Fibroblast of villous mesenchyme (primary cell): Measurements from ENCODE around the gene CPAMD8. TPM values are rescaled to one million over a fixed set of nuclear protein-coding genes. Genes with fewer than 3 reads are reported as not detected.
"Not testable (repeated sequence)": the region's sequence is repeated elsewhere in the genome, so short reads cannot be mapped to it uniquely, and the experiment has no call there.

Experiments used
- DNase-seq: peaks from one replicate; pipeline ENCODE4 v3.0.0-alpha.2; 2010; ENCODE audit warnings: low read depth
- H3K4me3 ChIP-seq: 2 replicates; pipeline ENCODE4 v1.5.1; 2011; ENCODE audit warnings: low read depth, mild to moderate bottlenecking, low read length
- CTCF ChIP-seq: IDR thresholded peaks from 2 replicates; pipeline ENCODE4 v1.5.1; 2012; ENCODE audit warnings: low read depth, mild to moderate bottlenecking, low read length; ENCODE audit not compliant: insufficient read depth
- total RNA-seq: library from RNA; depleted of rRNA; stranded (reverse); fragments of >200 nt; gene quantifications from 2 replicates; pipeline ENCODE4 v1.2.3, GENCODE V29; 2012

Gene CPAMD8
- total RNA-seq, 1 donor: 0.43 TPM

DNA sequence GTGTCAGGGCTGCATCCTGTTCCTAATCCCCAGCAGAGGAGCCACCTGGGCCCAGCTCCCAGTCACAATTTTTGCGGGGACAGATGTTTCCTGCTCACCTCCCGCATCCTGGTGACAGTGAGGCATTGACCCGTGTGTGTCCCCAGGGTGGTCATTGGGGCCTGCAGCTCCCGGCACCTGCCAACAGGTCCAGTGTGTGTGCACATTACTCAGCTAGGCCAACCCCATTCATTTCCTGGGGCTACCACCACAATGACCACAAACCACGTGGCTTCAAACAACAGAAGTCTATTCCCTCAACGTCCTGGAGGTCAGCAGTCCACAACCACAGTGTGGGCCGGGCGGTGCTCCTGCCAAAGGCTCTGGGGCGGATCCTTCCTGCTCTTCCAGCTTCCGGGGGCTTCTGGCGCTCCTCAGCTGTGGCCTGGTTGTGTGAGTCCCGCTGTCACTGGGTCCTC is 149.7 kb downstream of the CPAMD8 start:
- H3K4me3 ChIP-seq: no peak overlapping the region
- no peak for TF ChIP-seq CTCF
- no peak for DNase-seq

- no peak overlapping the region for H3K4me3 ChIP-seq
- no peak for TF ChIP-seq CTCF
- no peak for DNase-seq
These were observed 150.7 kb downstream of the CPAMD8 start for GRCh38 chr19:16875584-16876555.

DNA sequence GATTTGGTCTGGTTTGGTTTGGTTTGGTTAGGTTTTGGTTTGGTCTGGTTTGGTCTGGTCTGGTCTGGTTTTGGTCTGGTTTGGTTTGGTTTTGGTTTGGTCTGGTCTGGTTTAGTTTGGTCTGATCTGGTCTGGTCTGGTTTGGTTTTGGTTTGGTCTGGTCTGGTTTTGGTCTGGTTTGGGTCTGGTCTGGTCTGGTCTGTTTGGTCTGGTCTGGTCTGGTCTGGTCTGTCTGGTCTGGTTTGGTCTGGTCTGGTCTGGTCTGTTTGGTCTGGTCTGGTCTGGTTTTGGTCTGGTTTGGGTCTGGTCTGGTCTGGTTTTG is 151.7 kb downstream of the CPAMD8 start:
- DNase-seq, H3K4me3 ChIP-seq: not testable (repeated sequence)

DNA sequence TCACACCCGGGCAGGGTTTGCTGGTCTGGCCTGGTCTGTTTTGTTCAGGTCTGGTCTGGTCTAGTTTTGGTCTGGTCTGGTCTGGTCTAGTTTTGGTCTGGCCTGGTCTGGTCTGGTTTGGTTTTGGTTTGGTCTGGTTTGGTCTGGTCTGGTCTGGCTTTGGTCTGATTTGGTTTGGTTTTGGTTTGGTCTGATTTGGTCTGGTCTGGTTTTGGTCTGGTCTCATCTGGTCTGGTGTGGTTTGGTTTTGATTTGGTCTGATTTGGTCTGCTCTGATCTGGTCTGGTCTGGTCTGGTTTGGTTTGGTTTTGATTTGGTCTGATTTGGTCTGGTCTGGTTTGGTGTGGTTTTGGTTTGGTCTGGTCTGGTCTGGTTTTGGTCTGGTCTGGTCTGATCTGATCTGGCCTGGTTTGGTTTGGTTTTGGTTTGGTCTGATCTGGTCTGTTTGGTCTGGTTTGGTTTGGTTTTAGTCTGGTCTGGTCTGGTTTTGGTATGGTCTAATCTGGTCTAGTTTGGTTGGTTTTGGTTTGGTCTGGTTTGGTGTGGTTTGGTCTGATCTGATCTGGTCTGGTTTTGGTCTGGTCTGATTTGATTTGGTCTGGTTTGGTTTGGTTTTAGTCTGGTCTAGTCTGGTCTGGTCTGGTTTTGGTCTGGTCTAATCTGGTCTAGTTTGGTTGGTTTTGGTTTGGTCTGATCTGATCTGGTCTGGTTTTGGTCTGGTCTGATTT is 152.2 kb downstream of the CPAMD8 start:
- TF ChIP-seq CTCF: no peak
- no peak overlapping the region for H3K4me3 ChIP-seq

GRCh38 chr19:16873594-16873993 is 153.0 kb downstream of the CPAMD8 start:
- TF ChIP-seq CTCF: no peak
- DNase-seq: no peak
- no peak overlapping the region for H3K4me3 ChIP-seq

More for the DNA sequence above, 152.2 kb downstream of the CPAMD8 start:
- DNase-seq: no peak

- H3K4me3 ChIP-seq: no peak overlapping the region
- no peak for DNase-seq
- TF ChIP-seq CTCF: no peak
These were observed 153.9 kb downstream of the CPAMD8 start for GRCh38 chr19:16872728-16873127.

DNA sequence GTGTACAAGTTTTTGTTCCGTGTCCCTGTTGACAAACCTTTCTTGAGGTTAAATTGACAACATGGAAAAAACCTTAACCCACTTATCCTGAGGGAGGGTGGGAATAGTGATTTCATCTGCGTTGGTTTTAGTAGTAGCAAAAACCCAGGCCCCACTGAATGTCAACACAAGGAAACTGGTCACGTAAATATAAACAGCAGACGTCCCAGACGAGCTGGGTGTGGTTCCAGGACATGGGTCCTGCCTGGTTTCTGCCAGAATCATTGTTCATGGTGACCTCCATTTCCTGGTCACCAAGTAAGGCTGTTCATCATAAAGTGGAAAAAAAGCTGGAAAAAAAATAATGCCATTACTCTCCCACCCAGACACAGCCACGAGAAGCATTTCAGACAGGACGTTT is 154.7 kb downstream of the CPAMD8 start:
- DNase-seq: peak; percentile 81
- no peak overlapping the region for H3K4me3 ChIP-seq
- TF ChIP-seq CTCF: no peak
